GM23248 (cell line): Measurements from ENCODE around the gene GRIN3A.

ENCODE experiments used
- EZH2 ChIP-seq: fragments of 200-600 bp; sonication (generic); IDR thresholded peaks from 2 replicates; pipeline ENCODE4 v1.6.1; 2018; ENCODE audit warnings: antibody characterized with exemption, mild to moderate bottlenecking; ENCODE audit not compliant: insufficient read depth, poor library complexity, severe bottlenecking
- EZH2phosphoT487 ChIP-seq: fragments of 200-600 bp; sonication (generic); IDR thresholded peaks from 2 replicates; pipeline ENCODE4 v1.6.1; 2018; ENCODE audit warnings: antibody characterized with exemption, moderate library complexity, mild to moderate bottlenecking, low read depth; ENCODE audit not compliant: insufficient read depth

- TF ChIP-seq EZH2 (no peak), EZH2phosphoT487 (no peak)
Measured at GRCh38 chr9:101639311-101639710, 99.1 kb downstream of the GRIN3A start.
